H1 (cell line): ENCODE measurements around the gene KIF26A. TPM values are rescaled to one million over a fixed set of nuclear protein-coding genes. Genes with fewer than 3 reads are reported as not detected.

Experiments used
- BRCA1 ChIP-seq: IDR thresholded peaks from 2 replicates; pipeline ENCODE4 v1.6.1; 2012; ENCODE audit warnings: low read depth, low read length, improper control_type of control experiment
- CHD7 ChIP-seq: fragments of 300-600 bp; sonication (generic); IDR thresholded peaks from 2 replicates; pipeline ENCODE4 v1.7.1; 2012; ENCODE audit warnings: low read length, moderate library complexity, mild to moderate bottlenecking, inconsistent platforms; ENCODE audit not compliant: insufficient replicate concordance
- GTF2F1 ChIP-seq: IDR thresholded peaks from 2 replicates; pipeline ENCODE4 v1.6.1; 2012; ENCODE audit warnings: low read depth, low read length, improper control_type of control experiment, borderline replicate concordance
- MAFK ChIP-seq: IDR thresholded peaks from 2 replicates; pipeline ENCODE4 v1.6.1; 2012; ENCODE audit warnings: low read depth, mild to moderate bottlenecking, improper control_type of control experiment, low read length
- SIN3A ChIP-seq, 2 experiments: IDR thresholded peaks in 1 of 2; conservative IDR thresholded peaks in 1 of 2; 2 replicates each; pipeline ENCODE4 v1.6.1; 2011 to 2012; ENCODE audit warnings: low read length in 2 of 2, improper control_type of control experiment in 1 of 2, low read depth in 1 of 2, mild to moderate bottlenecking in 1 of 2
- polyA plus RNA-seq, 7 experiments: library from polyadenylated mRNA; depleted of rRNA in 3 of 7; stranded (reverse) in 5 of 7; unstranded in 2 of 7; fragments of >200 nt in 5 of 7; fragments of 200-250 nt in 2 of 7; gene quantifications; 1 replicate in 5 of 7; 2 replicates in 1 of 7; 4 replicates in 1 of 7; pipeline versions ENCODE4 v1.2.1 to v1.2.3, GENCODE V29; 2011 to 2013; ENCODE audit warnings: missing spikeins in 2 of 7, mixed read lengths in 2 of 7
- total RNA-seq: library from RNA; stranded (reverse); fragmentation: NEBNext Ultra II Directional; extraction: Animal tissue kit (Norgen Biotek cat#: 25700); gene quantifications from 2 replicates; pipeline ENCODE4 v1.2.1, GENCODE V29; 2021

KIF26A gene
- total and polyA plus RNA-seq, 2 of the 8 experiments (the other 6 are each of a cell fraction or from before 2014, with no cell fraction given) = 11.5 to 41.6 TPM

GRCh38 chr14:104154246-104154645 lies 15.9 kb downstream of the KIF26A start (continued):
- TF ChIP-seq CHD7 (no peak), MAFK (no peak), BRCA1 (no peak), SIN3A (conservative IDR thresholded peaks at IDR 0.05 in 1 of 2, IDR thresholded peaks at IDR 0.05 in 1 of 2; ENCODE audit: low read depth in 1 of 2, low read length in 2 of 2) (no peak), GTF2F1 (no peak)
